Panc1 (cell line): ENCODE measurements around the gene ATRNL1.

ENCODE experiments used
- CTCF ChIP-seq: fragments of 450-650 bp; IDR thresholded peaks from 2 replicates; pipeline ENCODE4 v1.5.1; 2017; ENCODE audit warnings: mild to moderate bottlenecking
- POLR2AphosphoS5 ChIP-seq: IDR thresholded peaks from 2 replicates; pipeline ENCODE4 v1.6.1; 2012; ENCODE audit warnings: mild to moderate bottlenecking, low read depth, low read length, moderate library complexity
- REST ChIP-seq, 2 experiments: IDR thresholded peaks; 2 replicates each; pipeline ENCODE4 v1.6.1; 2011 to 2012; ENCODE audit warnings: low read depth in 2 of 2, control low read depth in 1 of 2, low read length in 1 of 2, mild to moderate bottlenecking in 1 of 2, moderate library complexity in 1 of 2; ENCODE audit not compliant: insufficient read depth in 1 of 2
- SIN3A ChIP-seq: IDR thresholded peaks from 2 replicates; pipeline ENCODE4 v1.6.1; 2012; ENCODE audit warnings: low read depth, mild to moderate bottlenecking, low read length, moderate library complexity, borderline replicate concordance; ENCODE audit not compliant: insufficient read depth

GRCh38 chr10:115125505-115125904, 32.3 kb downstream of the ATRNL1 start:
- TF ChIP-seq CTCF (no peak), SIN3A (no peak), POLR2AphosphoS5 (no peak), REST (IDR thresholded peaks at IDR 0.05; ENCODE audit: insufficient read depth in 1 of 2, low read depth in 2 of 2, low read length in 1 of 2) (no peak)
